HEK293 (cell line): Measurements from ENCODE around the gene NFKB1.

ENCODE experiments used
- CTCF ChIP-seq: fragments of 450-650 bp; formaldehyde crosslinking; IDR thresholded peaks from 2 replicates; pipeline ENCODE4 v1.5.1; 2016; ENCODE audit warnings: missing biosample characterization, missing genetic modification characterization
- KLF9 ChIP-seq: fragments of 450-650 bp; formaldehyde crosslinking; IDR thresholded peaks from 2 replicates; pipeline ENCODE4 v1.5.1; 2016; ENCODE audit warnings: missing biosample characterization, missing genetic modification characterization, low read depth
- WT1 ChIP-seq: fragments of 450-650 bp; formaldehyde crosslinking; IDR thresholded peaks from 2 replicates; pipeline ENCODE4 v1.5.1; 2016; ENCODE audit warnings: missing biosample characterization, missing genetic modification characterization
- ZNF513 ChIP-seq: fragments of 450-650 bp; IDR thresholded peaks from 2 replicates; pipeline ENCODE4 v1.5.1; 2018; ENCODE audit warnings: missing biosample characterization, missing genetic modification characterization

GRCh38 chr4:102514298-102514964 lies 13.3 kb downstream of the NFKB1 start:
- TF ChIP-seq ZNF513 (tag by site-specific recombination), result no peak
- TF ChIP-seq KLF9 (tag by site-specific recombination), result no peak
- TF ChIP-seq WT1 (tag by site-specific recombination), result no peak
- TF ChIP-seq CTCF (tag by site-specific recombination), result no peak
